ENCODE data around the gene EXOC1.
A peak's percentile ranks its signal among the peaks of the same experiment; 100 is the strongest.
"Not testable (repeated sequence)": the region's sequence is repeated elsewhere in the genome, so short reads cannot be mapped to it uniquely, and the experiment has no call there.

The EXOC1 gene

GRCh38 chr4:55907469-55907868 lies 54.0 kb downstream of the EXOC1 start:
- no peak for DNase-seq (ENCODE audit: low read depth)

DNA sequence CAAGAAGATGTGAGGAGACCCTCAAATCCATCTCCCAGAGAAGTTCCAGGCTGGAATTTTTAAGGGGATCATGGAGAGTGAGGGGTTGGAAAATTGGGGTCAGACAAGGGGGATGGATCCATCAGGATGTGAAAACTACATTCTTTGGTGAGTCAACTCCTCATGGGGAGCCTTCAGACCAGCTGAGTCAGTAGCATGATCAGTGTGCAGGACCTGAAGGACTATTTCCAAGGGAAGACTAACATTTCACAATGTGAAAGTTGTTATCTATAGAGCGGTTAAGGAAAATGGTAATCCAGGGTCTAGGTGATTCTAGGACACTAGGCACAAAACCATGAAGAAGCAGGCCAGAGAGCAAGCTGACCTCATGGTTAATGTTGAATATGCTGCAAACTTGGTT lies 56.7 kb downstream of the EXOC1 start:
- DNase-seq (ENCODE audit: low read depth): no peak

GRCh38 chr4:55912249-55912648 lies 58.8 kb downstream of the EXOC1 start:
- no peak for DNase-seq (ENCODE audit: low read depth)

GRCh38 chr4:55920571-55920970 lies 67.1 kb downstream of the EXOC1 start:
- no peak for DNase-seq (ENCODE audit: low read depth)

GRCh38 chr4:55921093-55921492 lies 67.6 kb downstream of the EXOC1 start:
- DNase-seq (ENCODE audit: low read depth): no peak

- no peak for DNase-seq (ENCODE audit: low read depth)
Observed at GRCh38 chr4:55925241-55925640, 71.8 kb downstream of the EXOC1 start.

DNA sequence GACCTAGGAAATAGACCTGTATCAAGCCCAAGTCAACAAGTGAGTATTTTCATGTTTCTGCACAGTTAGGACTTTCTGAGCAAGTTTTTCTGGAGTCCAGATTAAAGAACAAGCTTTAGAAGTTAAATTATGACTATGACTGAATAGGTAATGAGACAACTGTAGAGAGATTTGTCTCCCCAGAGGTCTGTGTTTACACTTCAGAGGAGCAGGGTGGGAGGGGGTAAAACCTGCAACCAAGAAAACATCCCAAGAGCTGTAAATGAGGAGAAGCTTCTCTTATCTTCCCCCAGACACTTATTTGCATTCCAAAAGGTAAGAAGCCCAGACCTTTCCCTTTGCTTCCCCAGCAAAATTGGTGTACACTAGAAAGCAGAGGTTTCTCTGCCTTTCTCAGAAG lies 73.2 kb downstream of the EXOC1 start:
- no peak for DNase-seq (ENCODE audit: low read depth)

DNA sequence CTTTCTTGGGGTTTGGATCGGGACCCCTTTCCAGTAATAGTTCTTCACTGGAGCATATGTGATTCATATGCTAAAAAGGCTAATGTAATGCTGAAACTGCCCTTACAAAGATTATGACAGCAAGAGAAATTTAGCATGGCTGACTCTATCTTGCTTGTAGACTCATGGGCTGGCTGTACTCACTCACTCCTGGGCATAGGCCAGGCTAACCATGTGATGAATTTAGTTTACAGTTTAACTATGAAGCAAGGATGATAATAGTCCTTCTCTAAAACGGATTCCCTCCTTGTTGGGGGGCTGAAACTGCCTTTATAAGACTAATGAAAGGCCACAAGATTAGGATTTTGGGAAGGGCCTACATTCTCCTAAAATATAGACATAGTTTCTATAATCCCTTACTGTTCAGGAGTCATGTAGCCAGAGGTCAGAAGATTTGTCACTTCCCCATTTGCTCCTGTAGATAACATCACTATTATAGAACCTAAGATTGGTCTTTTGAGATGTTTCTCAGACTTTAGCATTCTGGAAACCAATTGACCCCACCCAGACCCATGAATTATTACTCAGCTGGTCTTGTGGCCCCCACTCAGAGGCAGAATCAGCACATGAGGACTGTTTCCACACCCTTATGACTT lies 74.5 kb downstream of the EXOC1 start:
- DNase-seq (ENCODE audit: low read depth): no peak

DNA sequence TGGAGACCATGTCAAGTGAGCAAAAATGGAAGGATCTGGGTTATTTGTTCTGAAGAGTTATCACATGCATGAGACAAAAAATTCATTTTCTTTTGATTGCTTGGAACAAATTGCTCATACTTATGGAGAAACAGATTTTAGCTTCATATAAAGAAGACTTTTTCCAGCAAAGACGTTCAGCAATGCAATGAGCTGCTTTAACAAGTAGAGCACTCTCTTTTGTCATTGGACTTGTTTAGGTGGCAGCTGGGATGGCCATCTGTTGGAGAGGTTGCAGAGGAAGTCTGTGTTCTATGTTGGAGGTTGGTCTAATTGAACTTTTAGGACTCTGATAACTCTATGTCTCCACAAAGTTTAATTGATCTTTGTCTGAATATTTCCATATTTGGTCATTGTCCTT lies 75.4 kb downstream of the EXOC1 start:
- DNase-seq (ENCODE audit: low read depth): no peak

DNA sequence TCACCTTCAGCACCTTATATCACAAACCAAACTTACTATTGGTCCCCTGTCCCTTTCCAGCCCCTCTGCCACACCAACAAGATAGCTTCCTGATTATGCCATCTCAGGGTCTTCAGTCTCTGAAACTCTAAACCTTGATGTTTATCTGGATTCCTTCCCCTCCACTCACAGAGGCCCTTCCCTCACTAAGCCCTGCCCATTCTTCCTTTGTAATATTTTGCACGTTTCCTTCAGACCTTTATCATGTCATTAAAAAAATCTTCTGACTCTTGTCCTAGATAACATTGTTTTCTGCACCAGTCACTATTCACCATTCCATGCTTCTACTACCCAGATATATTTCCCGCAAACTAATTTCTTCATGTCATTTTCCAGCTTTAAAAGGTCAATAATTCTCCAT lies 77.6 kb downstream of the EXOC1 start:
- DNase-seq (ENCODE audit: low read depth): no peak

DNA sequence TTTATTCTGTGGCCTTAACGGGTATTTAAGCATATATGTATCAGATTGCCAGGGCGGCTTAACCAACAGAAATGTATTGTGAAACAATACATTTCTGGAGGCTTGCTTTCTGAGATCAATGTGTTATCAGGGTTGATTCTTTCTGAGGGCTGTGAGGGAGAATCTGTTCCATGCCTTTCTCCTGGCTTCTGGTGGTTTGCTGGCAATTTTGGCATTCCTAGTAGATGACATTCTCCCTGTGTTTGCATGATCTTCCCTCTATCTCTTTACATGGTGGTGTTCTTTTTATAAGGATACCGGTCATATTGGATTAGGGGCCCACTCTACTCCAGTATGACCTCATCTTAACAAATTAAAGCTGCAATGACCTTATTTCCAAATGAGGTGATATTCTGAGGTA lies 78.4 kb downstream of the EXOC1 start:
- DNase-seq (ENCODE audit: low read depth): no peak

DNA sequence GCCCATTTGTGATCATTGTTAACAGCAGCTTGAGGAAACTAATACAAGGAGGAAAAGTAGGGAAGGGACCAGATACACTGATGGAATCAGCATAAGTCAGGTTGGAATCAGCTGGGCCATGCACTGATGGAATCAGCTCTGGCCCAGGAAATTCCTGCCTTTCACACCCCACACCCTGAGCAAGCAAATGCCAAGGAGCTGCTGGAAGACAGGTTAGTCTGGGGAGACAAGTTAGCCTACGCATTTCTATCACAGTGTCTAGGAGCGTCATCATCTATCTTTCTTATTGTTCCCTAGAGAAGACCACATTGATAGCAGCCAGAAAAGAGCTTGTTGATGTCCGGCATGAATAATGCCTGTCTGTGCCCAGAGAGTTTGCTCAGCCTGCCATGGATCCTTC lies 79.1 kb downstream of the EXOC1 start:
- DNase-seq (ENCODE audit: low read depth): no peak

GRCh38 chr4:55933611-55934010 lies 80.2 kb downstream of the EXOC1 start:
- no peak for DNase-seq (ENCODE audit: low read depth)

DNA sequence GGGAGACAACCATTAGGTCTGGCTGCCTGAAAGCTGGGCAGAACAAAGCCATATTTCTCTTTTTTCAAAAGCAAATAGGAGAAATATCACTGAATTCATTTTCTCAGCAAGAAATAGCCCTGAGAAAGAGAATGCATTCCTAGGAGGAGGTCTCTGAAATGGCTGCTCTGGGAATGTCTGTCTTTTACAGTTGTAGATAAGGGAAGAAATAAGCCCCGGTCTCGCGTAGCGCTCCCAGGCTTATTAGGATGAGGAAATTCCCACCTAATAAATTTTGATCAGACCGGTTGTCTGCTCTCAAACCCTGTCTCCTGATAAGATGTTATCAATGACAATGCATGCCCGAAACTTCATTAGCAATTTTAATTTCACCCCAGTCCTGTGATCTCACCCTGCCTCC lies 82.5 kb downstream of the EXOC1 start:
- not testable (repeated sequence) for DNase-seq (ENCODE audit: low read depth)

GRCh38 chr4:55938481-55938880 lies 85.0 kb downstream of the EXOC1 start:
- DNase-seq (ENCODE audit: low read depth): no peak

- no peak for DNase-seq (ENCODE audit: low read depth)
Observed at GRCh38 chr4:55939421-55939820, 86.0 kb downstream of the EXOC1 start.

DNA sequence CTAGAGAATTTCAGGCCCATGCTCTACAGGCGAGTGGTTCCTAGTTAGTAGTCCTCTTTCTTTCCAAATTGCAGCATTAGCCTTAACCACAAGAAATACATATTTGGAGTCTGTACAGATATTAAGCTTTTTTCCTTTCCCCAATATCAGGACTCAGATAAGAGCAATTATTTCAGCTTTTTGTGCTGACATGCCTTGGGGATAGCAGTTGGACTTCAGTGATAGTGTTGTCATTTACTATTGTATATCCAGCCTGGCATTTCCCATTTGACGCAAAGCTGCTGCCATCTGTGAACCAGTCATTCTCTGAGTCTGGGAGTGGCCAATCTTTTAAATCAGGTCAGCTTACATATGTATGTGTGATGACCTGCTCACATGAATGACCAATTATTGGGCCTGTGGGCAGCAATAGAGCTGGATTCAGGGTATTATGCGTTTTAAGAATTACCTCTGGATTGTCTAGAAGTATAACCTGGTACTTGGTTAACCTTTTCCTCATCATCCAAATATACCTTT lies 88.5 kb downstream of the EXOC1 start:
- DNase-seq (ENCODE audit: low read depth): no peak

DNA sequence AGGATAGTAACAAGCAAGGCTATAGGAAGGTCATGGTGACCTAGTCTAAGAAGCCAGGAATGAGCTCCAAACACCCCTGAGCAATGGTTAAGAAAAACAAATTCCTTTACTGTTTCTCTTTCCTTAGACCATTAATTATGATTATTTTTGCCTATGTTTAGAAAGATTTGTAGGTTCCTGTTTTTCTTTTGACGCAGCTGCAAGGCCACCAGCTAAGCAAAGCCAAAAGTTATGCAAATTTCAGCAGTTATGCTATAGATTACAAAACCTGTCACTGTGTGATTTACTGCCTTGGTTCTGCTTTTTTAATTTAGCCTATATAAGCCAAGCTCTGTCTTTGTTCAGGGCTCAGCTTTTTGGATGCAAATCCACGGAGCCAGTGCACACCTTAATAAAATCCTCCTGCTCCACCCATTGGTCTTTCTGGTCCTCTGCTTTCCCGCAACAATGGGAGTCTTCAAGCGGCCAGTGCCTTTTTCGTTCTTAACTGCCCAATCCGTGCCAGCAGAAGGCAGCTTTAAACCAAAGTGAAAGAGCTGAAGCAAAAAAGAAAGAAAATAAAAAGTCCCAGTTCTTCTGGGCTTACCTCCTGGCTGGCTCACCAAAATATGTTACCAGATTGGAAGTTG lies 93.9 kb downstream of the EXOC1 start:
- no peak for DNase-seq (ENCODE audit: low read depth)

- peak; percentile 37 for DNase-seq (ENCODE audit: low read depth)
Observed at GRCh38 chr4:55947912-55948725, 94.7 kb downstream of the EXOC1 start.

GRCh38 chr4:55948726-55949481 lies 95.5 kb downstream of the EXOC1 start, which contains the start of gene CEP135:
TSS of gene CEP135 (plus strand) at chr4:55948945. CDS start at chr4:55952131, 3,186 bp downstream.
- peak; percentile 89 for DNase-seq (ENCODE audit: low read depth)

GRCh38 chr4:55949482-55949802 lies 96.0 kb downstream of the EXOC1 start:
- DNase-seq (ENCODE audit: low read depth): no peak

- no peak for DNase-seq (ENCODE audit: low read depth)
Observed at GRCh38 chr4:55951191-55951922, 97.9 kb downstream of the EXOC1 start.

All from activated gamma-delta T cell treated with anti-CD3 and anti-CD28 coated beads, Interleukin-2, amount 50 U/mL, for 16 hours (primary cell).